DND-41 (cell line): Measurements from ENCODE around the gene SAT2.

Source experiments
- ATAC-seq: fragments of 200-7000 bp; cut with Tn5 transposase; 3 replicates; pipeline ENCODE4 v1.9.1; 2021; ENCODE audit warnings: low read depth; ENCODE audit not compliant: insufficient read depth
- DNase-seq: peaks from one replicate; pipeline ENCODE4 v3.0.0-alpha.2; 2020
- H2AFZ ChIP-seq: 2 replicates; pipeline ENCODE4 v1.6.0; 2012; ENCODE audit warnings: low read depth, low read length
- H3K27ac ChIP-seq: 2 replicates; pipeline ENCODE4 v1.5.1; 2012; ENCODE audit warnings: low read length, inconsistent platforms
- H3K27me3 ChIP-seq: fragments of 200-600 bp; sonication (generic); 2 replicates; pipeline ENCODE4 v1.6.0; 2012; ENCODE audit warnings: low read length, mild to moderate bottlenecking, inconsistent platforms; ENCODE audit not compliant: insufficient read depth, poor library complexity
- H3K36me3 ChIP-seq: 2 replicates; pipeline ENCODE4 v1.5.1; 2012; ENCODE audit warnings: low read length, inconsistent platforms; ENCODE audit not compliant: insufficient read depth
- H3K4me1 ChIP-seq: 2 replicates; pipeline ENCODE4 v1.5.1; 2012; ENCODE audit warnings: mild to moderate bottlenecking, low read length; ENCODE audit not compliant: insufficient read depth
- H3K4me2 ChIP-seq: 2 replicates; pipeline ENCODE4 v1.6.0; 2012; ENCODE audit warnings: mild to moderate bottlenecking, moderate library complexity, low read length, inconsistent platforms; ENCODE audit not compliant: insufficient read depth
- H3K4me3 ChIP-seq, 2 experiments: fragments of 200-600 bp in 1 of 2; shearing (Covaris generic) in 1 of 2; 2 replicates each; pipeline ENCODE4 v1.5.1; 2012 to 2016; ENCODE audit warnings: inconsistent platforms in 2 of 2, low read length in 2 of 2, mild to moderate bottlenecking in 2 of 2, low read depth in 1 of 2, moderate library complexity in 1 of 2
- H3K79me2 ChIP-seq: 2 replicates; pipeline ENCODE4 v1.6.0; 2012; ENCODE audit warnings: low read length, inconsistent platforms; ENCODE audit not compliant: insufficient read depth
- H3K9ac ChIP-seq: 2 replicates; pipeline ENCODE4 v1.6.0; 2012; ENCODE audit warnings: low read depth, mild to moderate bottlenecking, inconsistent platforms, low read length, moderate library complexity
- H3K9me3 ChIP-seq: 2 replicates; pipeline ENCODE4 v1.5.1; 2012; ENCODE audit warnings: low read length, moderate library complexity, mild to moderate bottlenecking, inconsistent platforms; ENCODE audit not compliant: insufficient read depth, severe bottlenecking
- H4K20me1 ChIP-seq: 2 replicates; pipeline ENCODE4 v1.6.0; 2012; ENCODE audit warnings: low read length; ENCODE audit not compliant: insufficient read depth
- CTCF ChIP-seq: IDR thresholded peaks from 2 replicates; pipeline ENCODE4 v1.5.1; 2012; ENCODE audit warnings: borderline replicate concordance, low read length, moderate library complexity, mild to moderate bottlenecking; ENCODE audit not compliant: poor library complexity, severe bottlenecking; ENCODE audit errors: extremely low read depth
- EZH2 ChIP-seq: IDR thresholded peaks from 3 replicates; pipeline ENCODE4 v1.6.1; 2012; ENCODE audit warnings: borderline replicate concordance, low read depth, mild to moderate bottlenecking, moderate library complexity, low read length, inconsistent platforms; ENCODE audit not compliant: severe bottlenecking

Gene SAT2

GRCh38 chr17:7613769-7614424, 13.7 kb downstream of the SAT2 start:
- Histone ChIP-seq H2AFZ (peak overlapping the region; percentile 54), H3K27ac (peak overlapping the region; percentile 57), H3K4me2 (peak overlapping the region; percentile 78), H3K27me3 (no peaks in the 10 kb centered on the region), H3K79me2 (peaks cover 54% of the 10 kb centered on the region), H3K9ac (peak overlapping the region; percentile 78), H3K4me3 (peak overlapping the region; percentile 59 to 69), H3K9me3 (no peaks in the 10 kb centered on the region), H3K36me3 (peaks cover 27% of the 10 kb centered on the region), H3K4me1 (peaks cover 47% of the 10 kb centered on the region), H4K20me1 (peaks cover 38% of the 10 kb centered on the region; the same call in 1 of the 2 replicates)
- DNase-seq (no peak), ATAC-seq (no peak)
- peak; percentile 41 for TF ChIP-seq CTCF
- no peak for TF ChIP-seq EZH2

GRCh38 chr17:7612294-7612640, 15.4 kb downstream of the SAT2 start:
- Histone ChIP-seq H3K79me2 (peaks cover 65% of the 10 kb centered on the region), H3K4me3 (peak overlapping the region in 1 of 2 experiments; percentile 16; a peak in 1 of 4 replicates), H3K27ac (peak overlapping the region; percentile 41; the same call in 1 of the 2 replicates)

GRCh38 chr17:7611635-7612293, 15.9 kb downstream of the SAT2 start:
- Histone ChIP-seq H3K4me3 (peak overlapping the region in 1 of 2 experiments; percentile 16; a peak in 1 of 4 replicates), H3K4me2 (peak overlapping the region; percentile 78), H3K79me2 (peaks cover 67% of the 10 kb centered on the region), H4K20me1 (peaks cover 38% of the 10 kb centered on the region; the same call in 1 of the 2 replicates), H3K27ac (peak overlapping the region; percentile 41), H3K9ac (peak overlapping the region; percentile 78), H3K4me1 (peaks cover 47% of the 10 kb centered on the region), H3K36me3 (peaks cover 32% of the 10 kb centered on the region), H3K27me3 (no peaks in the 10 kb centered on the region), H3K9me3 (no peaks in the 10 kb centered on the region), H2AFZ (no peak overlapping the region)
- DNase-seq (no peak), ATAC-seq (no peak)
- no peak for TF ChIP-seq EZH2
- no peak for TF ChIP-seq CTCF

More at GRCh38 chr17:7612294-7612640, 15.4 kb downstream of the SAT2 start:
- Histone ChIP-seq H4K20me1 (peaks cover 38% of the 10 kb centered on the region; the same call in 1 of the 2 replicates), H3K4me2 (peak overlapping the region; percentile 78), H3K9ac (peak overlapping the region; percentile 78), H3K9me3 (no peaks in the 10 kb centered on the region), H3K36me3 (peaks cover 32% of the 10 kb centered on the region), H2AFZ (no peak overlapping the region), H3K4me1 (peaks cover 47% of the 10 kb centered on the region), H3K27me3 (no peaks in the 10 kb centered on the region)
- ATAC-seq (no peak), DNase-seq (no peak)
- no peak for TF ChIP-seq EZH2
- TF ChIP-seq CTCF = no peak
